ENCODE results near the gene UBE2N. TPM values are rescaled to one million over a fixed set of nuclear protein-coding genes. Genes with fewer than 3 reads are reported as not detected.
A peak's percentile ranks its signal among the peaks of the same experiment; 100 is the strongest.
"Not testable (repeated sequence)": the region's sequence is repeated elsewhere in the genome, so short reads cannot be mapped to it uniquely, and the experiment has no call there.

UBE2N gene
- total and polyA plus RNA-seq, 2 donors (not counting 1 experiment from before 2014, with no cell fraction given), result 56.3 to 83.8 TPM

GRCh38 chr12:93413064-93413463 is 28.7 kb downstream of the UBE2N start:
- ChIA-PET CTCF (interaction anchor here (0.8 to 1.8 kb wide), 5 partner anchors 8 to 688 kb away, joined by 3 to 7 read pairs (median 3); no protein-coding TSS in a partner anchor), POLR2A (no interaction called here)
- Mint-ChIP-seq H3K27ac (peak overlapping the region; percentile 18), H3K9me3 (ENCODE audit: insufficient read depth) (no peaks in the 10 kb centered on the region), H3K4me3 (no peak overlapping the region), H3K4me1 (peaks cover 50% of the 10 kb centered on the region), H3K27me3 (no peaks in the 10 kb centered on the region)
- H3K9ac ChIP-seq (ENCODE audit: low read length), result no peak overlapping the region
- H3K4me3 ChIP-seq (ENCODE audit: control extremely low read depth in 1 of 5, extremely low read depth in 1 of 5, insufficient read depth in 1 of 5, low read depth in 2 of 5, low read length in 4 of 5), result no peak overlapping the region
- H3K36me3 ChIP-seq (replicated peaks in 1 of 2; ENCODE audit: control extremely low read depth in 1 of 2, control insufficient read depth in 1 of 2, extremely low read depth in 1 of 2, insufficient read depth in 2 of 2, low read length in 1 of 2), result peaks cover 5 to 28% of the 10 kb centered on the region in 2 experiments
- TF ChIP-seq EZH2 (IDR thresholded peaks at IDR 0.05; ENCODE audit: borderline replicate concordance, insufficient read depth, low read depth, low read length, poor library complexity, severe bottlenecking) (no peak), CTCF (IDR thresholded peaks at IDR 0.05) (no peak)
- H3K4me2 ChIP-seq (replicated peaks; ENCODE audit: low read depth, low read length, poor library complexity, severe bottlenecking), result no peak overlapping the region
- DNase-seq, result no peak
- 85% methylated on average over 3 of the region's 3 CpGs for WGBS (ENCODE audit: insufficient coverage)
- H3K9me3 ChIP-seq (ENCODE audit: control extremely low read depth in 1 of 3, control insufficient read depth in 2 of 3, insufficient read depth in 1 of 3, low read length in 2 of 3), result no peaks in the 10 kb centered on the region
- ATAC-seq (ENCODE audit: low read depth), result no peak
- peaks cover 68% of the 10 kb centered on the region for H4K20me1 ChIP-seq (ENCODE audit: control insufficient read depth, insufficient read depth, low read length, poor library complexity, severe bottlenecking)
- H2AFZ ChIP-seq (ENCODE audit: insufficient read depth, low read depth, low read length, poor library complexity, severe bottlenecking), result no peak overlapping the region
- H3K27ac ChIP-seq (ENCODE audit: low read length in 2 of 2), result peak overlapping the region in 1 of 2 donors; percentile 46
- H3K4me1 ChIP-seq (ENCODE audit: control insufficient read depth in 2 of 2, insufficient read depth in 2 of 2, low read length in 2 of 2), result peaks cover 21 to 35% of the 10 kb centered on the region in 2 donors
- intact Hi-C loops (cut with micrococcal nuclease), result no loop called here
- H3K79me2 ChIP-seq (ENCODE audit: control insufficient read depth, insufficient read depth, low read length), result peaks cover 67% of the 10 kb centered on the region
- H3K27me3 ChIP-seq (replicated peaks in 1 of 4; ENCODE audit: control extremely low read depth in 1 of 4, control insufficient read depth in 3 of 4, insufficient read depth in 4 of 4, low read length in 3 of 4), result no peaks in the 10 kb centered on the region

- H3K9ac ChIP-seq (ENCODE audit: low read length); H3K9me3 ChIP-seq (ENCODE audit: control extremely low read depth in 1 of 3, control insufficient read depth in 2 of 3, insufficient read depth in 1 of 3, low read length in 2 of 3); H3K4me2 ChIP-seq (replicated peaks; ENCODE audit: low read depth, low read length, poor library complexity, severe bottlenecking); H3K9me3 Mint-ChIP-seq (ENCODE audit: insufficient read depth); H3K4me3 Mint-ChIP-seq; DNase-seq; H3K27me3 Mint-ChIP-seq; H3K27me3 ChIP-seq (replicated peaks in 1 of 4; ENCODE audit: control extremely low read depth in 1 of 4, control insufficient read depth in 3 of 4, insufficient read depth in 4 of 4, low read length in 3 of 4); H3K4me3 ChIP-seq (ENCODE audit: control extremely low read depth in 1 of 5, extremely low read depth in 1 of 5, insufficient read depth in 1 of 5, low read depth in 2 of 5, low read length in 4 of 5); POLR2A ChIA-PET; H3K27ac ChIP-seq (ENCODE audit: low read length in 2 of 2); intact Hi-C loops (cut with micrococcal nuclease); H2AFZ ChIP-seq (ENCODE audit: insufficient read depth, low read depth, low read length, poor library complexity, severe bottlenecking); ATAC-seq (ENCODE audit: low read depth); H3K27ac Mint-ChIP-seq: not testable (repeated sequence)
- Histone ChIP-seq H3K4me1 (ENCODE audit: control insufficient read depth in 2 of 2, insufficient read depth in 2 of 2, low read length in 2 of 2) (peaks cover 21 to 35% of the 10 kb centered on the region in 2 donors), H4K20me1 (ENCODE audit: control insufficient read depth, insufficient read depth, low read length, poor library complexity, severe bottlenecking) (peaks cover 64% of the 10 kb centered on the region), H3K36me3 (replicated peaks in 1 of 2; ENCODE audit: control extremely low read depth in 1 of 2, control insufficient read depth in 1 of 2, extremely low read depth in 1 of 2, insufficient read depth in 2 of 2, low read length in 1 of 2) (peaks cover 5 to 31% of the 10 kb centered on the region in 2 experiments), H3K79me2 (ENCODE audit: control insufficient read depth, insufficient read depth, low read length) (peaks cover 60% of the 10 kb centered on the region)
- H3K4me1 Mint-ChIP-seq, result peaks cover 47% of the 10 kb centered on the region
- 100% methylated on average over 1 of the region's 8 CpGs for WGBS (ENCODE audit: insufficient coverage)
- CTCF ChIA-PET, result interaction anchor here (0.8 to 1.8 kb wide), 5 partner anchors 9 to 689 kb away, joined by 3 to 7 read pairs (median 3); no protein-coding TSS in a partner anchor
Measured at GRCh38 chr12:93412396-93412795, 29.4 kb downstream of the UBE2N start.

- H3K27me3 ChIP-seq (replicated peaks in 1 of 4; ENCODE audit: control extremely low read depth in 1 of 4, control insufficient read depth in 3 of 4, insufficient read depth in 4 of 4, low read length in 3 of 4); H2AFZ ChIP-seq (ENCODE audit: insufficient read depth, low read depth, low read length, poor library complexity, severe bottlenecking); H3K9me3 ChIP-seq (ENCODE audit: control extremely low read depth in 1 of 3, control insufficient read depth in 2 of 3, insufficient read depth in 1 of 3, low read length in 2 of 3); H3K4me3 Mint-ChIP-seq; DNase-seq; H3K9ac ChIP-seq (ENCODE audit: low read length); POLR2A ChIA-PET; intact Hi-C loops (cut with micrococcal nuclease); H3K27me3 Mint-ChIP-seq; H3K4me2 ChIP-seq (replicated peaks; ENCODE audit: low read depth, low read length, poor library complexity, severe bottlenecking); H3K9me3 Mint-ChIP-seq (ENCODE audit: insufficient read depth); H3K4me3 ChIP-seq (ENCODE audit: control extremely low read depth in 1 of 5, extremely low read depth in 1 of 5, insufficient read depth in 1 of 5, low read depth in 2 of 5, low read length in 4 of 5); ATAC-seq (ENCODE audit: low read depth): not testable (repeated sequence)
- Mint-ChIP-seq H3K4me1 (peaks cover 33% of the 10 kb centered on the region), H3K27ac (peak overlapping the region; percentile 11)
- Histone ChIP-seq H3K79me2 (ENCODE audit: control insufficient read depth, insufficient read depth, low read length) (peaks cover 47% of the 10 kb centered on the region), H3K27ac (ENCODE audit: low read length in 2 of 2) (peak overlapping the region in 1 of 2 donors; percentile 9), H3K36me3 (replicated peaks in 1 of 2; ENCODE audit: control extremely low read depth in 1 of 2, control insufficient read depth in 1 of 2, extremely low read depth in 1 of 2, insufficient read depth in 2 of 2, low read length in 1 of 2) (peaks cover 5 to 34% of the 10 kb centered on the region in 2 experiments), H4K20me1 (ENCODE audit: control insufficient read depth, insufficient read depth, low read length, poor library complexity, severe bottlenecking) (peaks cover 51% of the 10 kb centered on the region), H3K4me1 (ENCODE audit: control insufficient read depth in 2 of 2, insufficient read depth in 2 of 2, low read length in 2 of 2) (peaks cover 14 to 22% of the 10 kb centered on the region in 2 donors)
- WGBS (ENCODE audit: insufficient coverage), result 60% methylated on average over 2 of the region's 6 CpGs
- CTCF ChIA-PET, result interaction anchor here (0.7 to 2.4 kb wide), 8 partner anchors 9 to 691 kb away, joined by 3 to 10 read pairs (median 3); no protein-coding TSS in a partner anchor
Measured at GRCh38 chr12:93411060-93411459, 30.7 kb downstream of the UBE2N start.
